MCF 10A (cell line): ENCODE measurements around the gene EXOSC10. TPM values are rescaled to one million over a fixed set of nuclear protein-coding genes. Genes with fewer than 3 reads are reported as not detected.
"Not testable (repeated sequence)": the region's sequence is repeated elsewhere in the genome, so short reads cannot be mapped to it uniquely, and the experiment has no call there.

ENCODE experiments used
- BruUV-seq: library from RNA; stranded (reverse); fragments of 400-500 nt; replicated peaks from 2 replicates; lab custom pipeline; 2021; lab: Mats Ljungman, UMichigan
- CTCF ChIA-PET: fragments of 300-600 bp; sonication (Branson Sonifier 250); formaldehyde crosslinking; extraction: SDS; loops from one replicate; lab custom pipeline; 2021; ENCODE audit warnings: antibody characterized with exemption, inconsistent platforms; lab: Yijun Ruan, JAX
- POLR2A ChIA-PET: fragments of 300-600, 350-650 bp; sonication (Branson Sonifier 250); formaldehyde crosslinking; extraction: SDS; loops from one replicate; lab custom pipeline; 2020; ENCODE audit warnings: antibody characterized with exemption, inconsistent platforms; lab: Yijun Ruan, JAX
- DNase-seq: peaks from one replicate; pipeline ENCODE4 v3.0.0-alpha.2; 2018; ENCODE audit not compliant: unreplicated experiment
- H3K27ac Mint-ChIP-seq: one replicate; pipeline ENCODE4 v1.8.0; 2022; ENCODE audit warnings: mild to moderate bottlenecking, low read depth, mixed read lengths; ENCODE audit not compliant: unreplicated experiment
- H3K27me3 Mint-ChIP-seq: one replicate; pipeline ENCODE4 v1.8.0; 2022; ENCODE audit warnings: mixed read lengths; ENCODE audit not compliant: insufficient read depth, unreplicated experiment
- H3K36me3 Mint-ChIP-seq: one replicate; pipeline ENCODE4 v1.8.0; 2022; ENCODE audit warnings: mild to moderate bottlenecking, moderate library complexity, mixed read lengths; ENCODE audit not compliant: insufficient read depth, unreplicated experiment
- H3K4me1 Mint-ChIP-seq: one replicate; pipeline ENCODE4 v1.8.0; 2022; ENCODE audit warnings: mixed read lengths; ENCODE audit not compliant: insufficient read depth, unreplicated experiment
- H3K4me3 Mint-ChIP-seq: one replicate; pipeline ENCODE4 v1.8.0; 2022; ENCODE audit warnings: mild to moderate bottlenecking, moderate library complexity, mixed read lengths; ENCODE audit not compliant: unreplicated experiment
- H3K9me3 Mint-ChIP-seq: one replicate; pipeline ENCODE4 v1.8.0; 2022; ENCODE audit warnings: mixed read lengths; ENCODE audit not compliant: unreplicated experiment
- CTCF ChIP-seq: fragments of 200-600 bp; IDR thresholded peaks from one replicate; pipeline ENCODE4 v1.8.0; 2022; ENCODE audit warnings: antibody characterized with exemption, mild to moderate bottlenecking; ENCODE audit not compliant: unreplicated experiment
- intact Hi-C: fragments of 100-400 bp; cut with micrococcal nuclease; formaldehyde crosslinking; loops from 2 replicates; pipeline ENCODE4 v1.14.1; 2022
- total RNA-seq: library from RNA; stranded (reverse); gene quantifications from 2 replicates; pipeline ENCODE4 v1.2.3, GENCODE V29; 2022

Gene EXOSC10
- total RNA-seq, 1 experiment from 2014 or later: 65.1 TPM

GRCh38 chr1:11042065-11042464 lies 57.6 kb downstream of the EXOSC10 start:
- TF ChIP-seq CTCF: no peak
- POLR2A ChIA-PET: no interaction called here
- Mint-ChIP-seq H3K27ac (no peak overlapping the region), H3K36me3 (peaks cover under 1% of the 10 kb centered on the region), H3K9me3 (no peaks in the 10 kb centered on the region), H3K27me3 (no peaks in the 10 kb centered on the region), H3K4me1 (no peaks in the 10 kb centered on the region), H3K4me3 (no peak overlapping the region)
- CTCF ChIA-PET: interaction anchor here (0.7 to 1.0 kb wide), 2 partner anchors 54 to 677 kb away, joined by 3 read pairs; no protein-coding TSS in a partner anchor
- intact Hi-C loops: no loop called here
- BruUV-seq: no TSS peak
- no peak for DNase-seq

- no peaks in the 10 kb centered on the region for H3K9me3 Mint-ChIP-seq
- H3K4me1 Mint-ChIP-seq: no peaks in the 10 kb centered on the region
- H3K27ac Mint-ChIP-seq: no peak overlapping the region
- CTCF ChIA-PET: no interaction called here
- no peak for DNase-seq
- no peak overlapping the region for H3K4me3 Mint-ChIP-seq
- intact Hi-C loops: no loop called here
- POLR2A ChIA-PET: no interaction called here
- TF ChIP-seq CTCF: no peak
- no peaks in the 10 kb centered on the region for H3K27me3 Mint-ChIP-seq
- no peaks in the 10 kb centered on the region for H3K36me3 Mint-ChIP-seq
- BruUV-seq: no TSS peak
These were observed 58.6 kb downstream of the EXOSC10 start for GRCh38 chr1:11041048-11041447.

GRCh38 chr1:11040105-11040429 lies 59.6 kb downstream of the EXOSC10 start:
- H3K4me1 Mint-ChIP-seq, H3K27me3 Mint-ChIP-seq, BruUV-seq, H3K27ac Mint-ChIP-seq, intact Hi-C loops, H3K4me3 Mint-ChIP-seq, POLR2A ChIA-PET, H3K9me3 Mint-ChIP-seq, H3K36me3 Mint-ChIP-seq, DNase-seq: not testable (repeated sequence)
- CTCF ChIA-PET: interaction anchor here (0.6 to 4.1 kb wide), 2 partner anchors 10 to 622 kb away, joined by 4 to 64 read pairs; partner anchors contain the start of gene MASP2

GRCh38 chr1:11039351-11040104 lies 60.1 kb downstream of the EXOSC10 start:
- Mint-ChIP-seq H3K4me1 (no peaks in the 10 kb centered on the region), H3K27me3 (no peaks in the 10 kb centered on the region), H3K9me3 (no peaks in the 10 kb centered on the region), H3K36me3 (no peaks in the 10 kb centered on the region), H3K4me3 (no peak overlapping the region), H3K27ac (no peak overlapping the region)
- DNase-seq: no peak
- POLR2A ChIA-PET: no interaction called here
- TF ChIP-seq CTCF: no peak
- intact Hi-C loops: loop anchor here (5.0 kb wide), 1 partner anchor 203 kb away; no protein-coding TSS in a partner anchor
- BruUV-seq: no TSS peak
- CTCF ChIA-PET: interaction anchor here (0.6 to 4.1 kb wide), 3 partner anchors 10 to 848 kb away, joined by 3 to 64 read pairs (median 4); partner anchors contain the start of gene MASP2
